ENCODE data around the gene ENTPD2.

DNA sequence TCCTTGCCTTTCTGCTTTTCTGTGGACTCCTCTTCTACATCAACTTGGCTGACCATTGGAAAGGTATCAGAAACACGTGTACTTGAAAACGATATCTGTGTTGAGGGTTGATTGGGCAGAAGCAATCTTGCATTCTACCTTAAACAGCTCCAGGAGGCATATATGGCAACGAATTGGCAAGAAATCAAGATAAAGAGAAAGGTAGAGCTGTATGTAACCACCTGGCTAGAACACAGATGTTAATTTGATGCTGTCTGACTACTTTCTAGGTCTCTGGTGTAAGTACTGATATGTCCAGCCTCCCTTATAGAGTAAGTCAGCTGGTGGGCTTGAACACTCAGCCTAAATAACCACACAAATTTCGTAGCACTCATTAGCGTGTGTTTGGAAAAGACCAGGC, 34.3 kb upstream of the ENTPD2 start:
- TF ChIP-seq CTCF (conservative IDR thresholded peaks at IDR 0.05) (no peak), ZFX (IDR thresholded peaks at IDR 0.05) (no peak)
